Tibial artery (tissue), 4 donors: ENCODE data around the gene RNF113B.
A peak's percentile ranks its signal among the peaks of the same experiment; 100 is the strongest.

ENCODE experiments used
- DNase-seq, 2 donors: peaks; one replicate each; pipeline ENCODE4 v3.0.0-alpha.2; 2019
- H3K27ac ChIP-seq, 2 donors: fragments of 200-600 bp; sonication (generic) in 1 of 2; 1 replicate in 1 of 2; 2 replicates in 1 of 2; pipeline ENCODE4 v1.5.1; 2018 to 2019; ENCODE audit warnings: mild to moderate bottlenecking in 1 of 2
- H3K27me3 ChIP-seq, 2 donors: fragments of 200-600 bp; sonication (generic) in 1 of 2; one replicate each; pipeline versions ENCODE4 v1.5.1 to v1.6.0; 2016 to 2019
- H3K36me3 ChIP-seq, 3 donors: fragments of 200-600 bp; sonication (generic) in 2 of 3; one replicate each; pipeline ENCODE4 v1.5.1; 2016 to 2019; ENCODE audit warnings: mild to moderate bottlenecking in 2 of 3
- H3K4me1 ChIP-seq, 4 donors: fragments of 200-600 bp; sonication (generic) in 2 of 4; 1 replicate in 3 of 4; 2 replicates in 1 of 4; pipeline ENCODE4 v1.5.1; 2016 to 2019
- H3K4me3 ChIP-seq, 2 donors: fragments of 200-600 bp; sonication (generic) in 1 of 2; 1 replicate in 1 of 2; 2 replicates in 1 of 2; pipeline ENCODE4 v1.5.1; 2018 to 2019; ENCODE audit warnings: mild to moderate bottlenecking in 2 of 2
- H3K9me3 ChIP-seq, 3 donors: fragments of 200-600 bp; sonication (generic) in 1 of 3; one replicate each; pipeline ENCODE4 v1.5.1; 2016 to 2019
- CTCF ChIP-seq, 2 experiments: fragments of 200-600 bp in 1 of 2; fragments of 450-650 bp in 1 of 2; IDR thresholded peaks; one replicate each; pipeline ENCODE4 v1.5.1; 2017 to 2019; ENCODE audit warnings: antibody characterized with exemption in 2 of 2, mild to moderate bottlenecking in 1 of 2, moderate library complexity in 1 of 2
- intact Hi-C: fragments of 100-400 bp; cut with DNase I; formaldehyde crosslinking; loops from one replicate; pipeline ENCODE4 v1.15.0; 2023; ENCODE audit warnings: low total_unique reads

The RNF113B gene

DNA sequence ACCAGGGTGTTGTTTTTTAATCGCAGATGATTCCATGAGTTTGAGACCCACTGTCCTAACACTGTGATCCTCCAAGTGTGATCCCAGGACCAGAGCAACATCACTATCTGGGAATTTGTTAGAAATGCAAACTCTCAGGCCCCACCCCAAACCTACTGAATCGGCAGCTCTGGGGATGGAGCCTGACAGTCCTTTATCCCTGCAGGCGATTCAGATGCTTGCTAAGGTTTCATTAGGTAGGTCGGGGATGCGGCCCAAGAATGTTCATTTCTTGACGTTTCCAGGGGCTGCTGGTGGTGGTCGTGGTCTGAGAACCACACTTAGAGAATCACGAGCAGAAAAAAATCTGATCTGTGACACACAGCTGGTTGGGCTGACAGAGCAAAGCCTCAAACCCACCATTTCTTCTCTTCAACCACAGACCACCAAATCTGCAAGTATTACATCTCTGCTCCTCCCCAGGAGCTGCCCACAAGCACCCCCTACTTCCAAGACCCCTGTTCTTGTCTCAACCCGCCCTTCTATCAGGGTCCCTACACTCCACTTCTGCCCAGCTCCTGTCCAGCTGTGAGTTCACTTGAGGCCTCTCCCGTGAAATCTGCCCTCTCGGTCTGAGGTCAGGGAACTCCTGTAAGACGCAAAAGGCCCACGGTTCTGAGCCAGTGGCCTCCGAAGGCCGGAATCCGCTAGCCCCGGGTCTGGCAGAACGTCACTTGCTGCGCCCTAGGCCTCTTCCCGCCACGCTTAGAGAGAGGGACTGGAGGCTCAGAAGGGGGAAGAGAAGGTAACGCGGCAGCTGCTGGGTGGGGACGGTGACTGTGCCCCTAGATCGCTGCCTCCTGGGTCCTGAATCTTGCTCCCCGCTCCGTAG, 35.3 kb downstream of the RNF113B start:
- intact Hi-C loops: loop anchor here (2.0 to 10.0 kb wide), 2 partner anchors 73 to 255 kb away; no protein-coding TSS in a partner anchor
- H3K4me1 ChIP-seq: peaks cover 0 to 29% (median 18%) of the 10 kb centered on the region in 4 donors

GRCh38 chr13:98141091-98141490, 36.0 kb downstream of the RNF113B start:
- no peak for TF ChIP-seq CTCF (IDR thresholded peaks at IDR 0.05)
- no peak for DNase-seq
- Histone ChIP-seq H3K9me3 (no peaks in the 10 kb centered on the region), H3K27ac (no peak overlapping the region), H3K27me3 (no peaks in the 10 kb centered on the region), H3K4me1 (peaks cover 0 to 23% (median 17%) of the 10 kb centered on the region in 4 donors), H3K4me3 (no peak overlapping the region), H3K36me3 (no peaks in the 10 kb centered on the region)
- intact Hi-C loops: loop anchor here (10.0 kb wide), 1 partner anchor 74 kb away; no protein-coding TSS in a partner anchor

More for the DNA sequence above, 35.3 kb downstream of the RNF113B start:
- Histone ChIP-seq H3K27ac (peak overlapping the region; percentile 43 to 73), H3K4me3 (peak overlapping the region; percentile 73 to 81), H3K27me3 (no peaks in the 10 kb centered on the region), H3K9me3 (no peaks in the 10 kb centered on the region), H3K36me3 (no peaks in the 10 kb centered on the region)
- no peak for TF ChIP-seq CTCF (IDR thresholded peaks at IDR 0.05)
- DNase-seq: peak; percentile 22 to 66

DNA sequence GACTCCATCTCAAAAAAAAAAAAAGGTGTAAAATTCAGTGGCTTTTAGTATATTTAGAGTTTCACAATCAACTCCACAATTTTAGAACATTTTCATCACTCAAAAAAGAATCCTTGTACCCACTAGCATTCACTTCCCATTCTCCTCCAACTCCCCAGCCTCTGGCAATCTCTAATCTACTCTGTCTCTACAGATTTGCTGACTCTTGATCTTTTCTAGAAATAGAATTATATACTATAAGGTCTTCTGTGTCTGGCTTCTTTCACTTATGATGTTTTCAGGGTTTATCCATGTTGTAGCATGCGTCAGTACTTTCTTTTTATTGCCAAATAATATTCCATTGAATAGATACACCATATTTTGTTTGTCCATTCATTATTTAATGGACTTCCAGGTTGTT, 42.2 kb downstream of the RNF113B start:
- Histone ChIP-seq H3K27me3 (no peaks in the 10 kb centered on the region), H3K36me3 (no peaks in the 10 kb centered on the region), H3K4me3 (no peak overlapping the region), H3K4me1 (no peaks in the 10 kb centered on the region), H3K9me3 (no peaks in the 10 kb centered on the region), H3K27ac (no peak overlapping the region)
- intact Hi-C loops: loop anchor here (10.0 kb wide), 1 partner anchor 520 kb away; no protein-coding TSS in a partner anchor
- no peak for DNase-seq
- TF ChIP-seq CTCF (IDR thresholded peaks at IDR 0.05): no peak

DNA sequence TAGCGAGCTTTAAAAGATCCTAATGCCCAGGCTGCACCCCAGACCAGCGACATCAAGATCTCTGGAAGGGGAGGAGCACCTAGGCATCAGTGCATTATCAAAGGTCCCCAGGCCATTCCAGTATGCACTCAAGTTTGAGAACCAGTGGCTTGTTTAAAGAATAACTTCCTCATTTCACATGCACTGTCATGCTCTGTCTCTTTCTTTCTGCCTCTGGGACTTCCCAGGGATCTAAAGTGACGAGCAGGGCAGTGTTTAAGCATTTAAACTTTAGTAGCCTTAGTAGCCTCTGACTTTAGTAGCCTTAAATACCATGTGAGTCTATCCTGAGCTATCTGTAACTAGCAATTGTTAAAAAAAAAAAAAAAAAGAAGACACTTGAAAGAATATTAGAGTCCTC, 43.1 kb downstream of the RNF113B start:
- DNase-seq: no peak
- no peak for TF ChIP-seq CTCF (IDR thresholded peaks at IDR 0.05)
- Histone ChIP-seq H3K36me3 (no peaks in the 10 kb centered on the region), H3K27me3 (no peaks in the 10 kb centered on the region), H3K27ac (no peak overlapping the region), H3K4me3 (no peak overlapping the region), H3K4me1 (no peaks in the 10 kb centered on the region), H3K9me3 (no peaks in the 10 kb centered on the region)
- intact Hi-C loops: loop anchor here (10.0 kb wide), 1 partner anchor 521 kb away; no protein-coding TSS in a partner anchor

DNA sequence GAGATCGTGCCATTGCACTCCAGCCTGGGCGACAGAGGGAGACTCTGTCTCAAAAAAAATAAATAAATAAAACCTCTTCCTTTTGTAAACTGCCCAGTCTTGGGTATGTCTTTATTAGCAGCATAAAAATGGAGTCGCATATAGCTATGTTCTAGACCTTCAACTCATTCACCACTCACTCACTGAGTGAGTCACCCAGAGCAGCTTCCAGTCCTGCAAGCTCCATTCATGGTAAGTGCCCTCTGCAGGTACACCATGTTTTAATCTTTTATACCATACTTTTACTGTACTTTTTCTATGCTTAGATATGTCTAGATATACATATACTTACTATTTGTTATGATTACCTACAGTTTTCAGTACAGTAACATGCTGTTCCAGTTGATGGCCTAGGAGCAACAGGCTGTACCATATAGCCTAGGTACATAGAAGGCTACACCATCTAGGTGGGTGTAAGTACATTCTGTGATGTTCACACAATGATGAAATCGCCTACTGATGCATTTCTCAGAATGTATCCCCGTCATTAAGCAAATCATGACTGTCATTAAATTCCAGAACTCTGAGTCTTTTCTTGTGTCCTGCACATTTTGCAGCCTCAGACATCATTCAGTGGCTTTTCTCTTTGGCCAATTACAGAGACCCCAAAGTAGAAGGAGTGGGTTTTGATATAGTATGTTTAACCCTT, 47.9 kb downstream of the RNF113B start:
- Histone ChIP-seq H3K27me3 (no peaks in the 10 kb centered on the region), H3K4me3 (no peak overlapping the region), H3K36me3 (no peaks in the 10 kb centered on the region), H3K4me1 (no peaks in the 10 kb centered on the region), H3K9me3 (no peaks in the 10 kb centered on the region), H3K27ac (no peak overlapping the region)
- DNase-seq: no peak
- TF ChIP-seq CTCF (IDR thresholded peaks at IDR 0.05): no peak
- intact Hi-C loops: no loop called here
